Measurements from ENCODE around the gene APLNR.

DNA sequence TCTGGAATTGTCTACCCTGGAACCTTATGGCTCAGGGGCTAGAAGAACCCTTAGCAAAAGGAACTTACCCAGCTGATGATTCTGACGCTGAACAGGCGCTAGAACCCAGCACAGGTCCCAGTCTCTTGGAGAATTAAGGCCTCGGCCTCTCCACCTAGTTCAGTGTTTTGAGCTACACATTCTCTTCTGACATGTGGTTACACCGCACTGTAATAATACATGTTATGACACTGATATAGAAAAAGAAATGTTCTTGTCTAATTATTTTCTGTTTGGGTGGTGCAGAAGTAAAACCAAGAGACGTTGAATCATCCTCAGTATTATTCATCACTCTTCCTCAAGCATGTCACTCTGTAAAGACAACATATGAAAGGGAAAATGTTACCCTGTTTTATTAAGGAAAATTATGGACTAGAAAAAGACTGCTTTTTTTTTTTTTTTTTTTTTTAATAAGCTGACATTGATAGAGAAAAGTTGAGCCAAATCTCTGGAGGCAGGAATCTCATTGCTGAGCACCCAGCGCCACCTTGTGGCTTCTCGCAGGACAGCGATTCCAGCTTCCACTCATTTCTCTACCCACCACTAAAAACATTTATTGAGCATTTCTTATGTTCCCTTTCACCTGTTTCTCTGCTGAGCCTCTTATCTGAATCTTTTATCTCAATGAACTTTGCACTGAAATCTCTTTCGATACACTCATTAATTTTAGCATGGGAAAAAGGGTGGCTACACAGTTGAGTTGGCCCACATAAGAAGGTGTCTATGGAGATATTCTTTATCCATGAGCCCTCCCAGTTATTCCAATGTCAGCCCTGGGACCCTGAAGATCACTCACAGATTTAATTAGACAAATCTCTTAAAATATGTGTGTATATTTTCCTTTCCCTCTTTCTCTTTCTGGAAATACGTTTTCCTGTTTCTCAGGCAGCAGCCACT is 12.6 kb upstream of the APLNR start:
- TF ChIP-seq POLR2AphosphoS5 (IDR thresholded peaks at IDR 0.05; ENCODE audit: borderline replicate concordance, low read depth, low read length), result no peak
- no peak for TF ChIP-seq EZH2 (IDR thresholded peaks at IDR 0.05)
- TF ChIP-seq FOXP2 (optimal IDR thresholded peaks at IDR 0.05; ENCODE audit: control extremely low read depth, extremely low read length, insufficient read depth), result no peak
